Measurements from ENCODE around the gene PLPP3. TPM values are rescaled to one million over a fixed set of nuclear protein-coding genes. Genes with fewer than 3 reads are reported as not detected.
A peak's percentile ranks its signal among the peaks of the same experiment; 100 is the strongest.

The PLPP3 gene
- total RNA-seq, 1 experiment from 2014 or later, result 26.7 TPM

GRCh38 chr1:56547977-56548376, 31.4 kb downstream of the PLPP3 start:
- Histone ChIP-seq H2BK20ac (ENCODE audit: low read depth, low read length, poor library complexity, severe bottlenecking) (no peak overlapping the region), H2AFZ (ENCODE audit: low read length) (no peak overlapping the region), H3K23me2 (ENCODE audit: insufficient read length, low read depth, low read length, poor library complexity, severe bottlenecking) (peaks cover 4% of the 10 kb centered on the region), H2AK5ac (ENCODE audit: insufficient read length, low read length) (no peak overlapping the region), H3K23ac (ENCODE audit: insufficient read length, low read depth, low read length) (no peak overlapping the region), H2BK120ac (ENCODE audit: low read depth, low read length, poor library complexity, severe bottlenecking) (no peak overlapping the region), H3K9ac (ENCODE audit: extremely low read depth, insufficient read length, low read length) (no peak overlapping the region), H3K4ac (ENCODE audit: low read depth, low read length) (no peak overlapping the region), H4K5ac (ENCODE audit: insufficient read length, low read depth, low read length) (no peak overlapping the region), H3K18ac (ENCODE audit: insufficient read length, low read depth, low read length) (no peak overlapping the region), H3K56ac (ENCODE audit: insufficient read length, low read depth, low read length) (no peak overlapping the region), H4K8ac (replicated peaks; ENCODE audit: insufficient read length, low read depth, low read length) (no peak overlapping the region), H3K79me1 (ENCODE audit: insufficient read depth, low read depth, low read length, poor library complexity, severe bottlenecking) (peaks cover 8% of the 10 kb centered on the region), H2BK5ac (ENCODE audit: insufficient read length, low read length) (no peak overlapping the region), H3K4me2 (ENCODE audit: insufficient read depth, insufficient read length, low read length) (no peak overlapping the region), H3K4me1 (ENCODE audit: insufficient read depth, low read length) (peaks cover 58% of the 10 kb centered on the region), H3K79me2 (ENCODE audit: insufficient read depth, low read length) (peaks cover 32% of the 10 kb centered on the region; the same call in 1 of the 2 replicates), H2BK12ac (ENCODE audit: insufficient read length, low read depth, low read length) (no peak overlapping the region), H2BK15ac (ENCODE audit: low read depth, low read length) (no peak overlapping the region), H3K27ac (ENCODE audit: insufficient read length, low read depth, low read length) (no peak overlapping the region), H3K27me3 (ENCODE audit: insufficient read depth, low read length) (no peaks in the 10 kb centered on the region), H3K9me3 (ENCODE audit: control insufficient read depth, low read depth, low read length) (no peaks in the 10 kb centered on the region), H3T11ph (ENCODE audit: low read length) (no peak overlapping the region), H4K91ac (ENCODE audit: insufficient read length, low read depth, low read length) (no peak overlapping the region), H4K20me1 (ENCODE audit: control insufficient read depth, insufficient read depth, insufficient read length) (no peaks in the 10 kb centered on the region), H3K14ac (ENCODE audit: insufficient read depth, low read length) (no peak overlapping the region)
- no peaks in the 10 kb centered on the region for H3K27me3 Mint-ChIP-seq (ENCODE audit: low read depth)
- no peak for DNase-seq
- WGBS (ENCODE audit: extremely low coverage, insufficient read length, low lambda C conversion rate), result no CpG with 5 or more reads among the region's 2 CpGs
- no peak overlapping the region for H3K4me3 Mint-ChIP-seq
- peak overlapping the region in 2 of 3 experiments; percentile 24 to 80; a peak in 2 of 7 replicates for H3K27ac Mint-ChIP-seq
- H3K36me3 Mint-ChIP-seq (ENCODE audit: insufficient read depth in 1 of 3, low read depth in 3 of 3), result peaks cover 0 to 20% (median 8%) of the 10 kb centered on the region in 3 experiments; a peak in 4 of 7 replicates
- H3K4me1 Mint-ChIP-seq, result peaks cover 92 to 95% of the 10 kb centered on the region in 2 experiments
- no peak for TF ChIP-seq CTCF (conservative IDR thresholded peaks at IDR 0.05)
- H3K9me3 Mint-ChIP-seq, result no peaks in the 10 kb centered on the region

All from H9 (cell line).